Fibroblast of lung (primary cell): ENCODE data around the gene MCF2L. TPM values are rescaled to one million over a fixed set of nuclear protein-coding genes. Genes with fewer than 3 reads are reported as not detected.

Experiments
- DNase-seq, 2 donors: peaks; one replicate each; pipeline versions ENCODE4 v3.0.0 to v3.0.0-alpha.2; 2010; ENCODE audit warnings: low read depth in 2 of 2
- H2AFZ ChIP-seq: 2 replicates; pipeline ENCODE4 v1.5.1; 2012; ENCODE audit warnings: low read length, control low read depth, inconsistent platforms
- H3K27ac ChIP-seq: 2 replicates; pipeline ENCODE4 v1.5.1; 2011; ENCODE audit warnings: low read length, control low read depth; ENCODE audit not compliant: insufficient read depth
- H3K27me3 ChIP-seq: 2 replicates; pipeline ENCODE4 v1.5.1; 2011; ENCODE audit warnings: mild to moderate bottlenecking, low read length; ENCODE audit not compliant: control insufficient read depth, insufficient read depth
- H3K36me3 ChIP-seq: 2 replicates; pipeline ENCODE4 v1.5.1; 2011; ENCODE audit warnings: low read length; ENCODE audit not compliant: control insufficient read depth, insufficient read depth
- H3K4me1 ChIP-seq: 2 replicates; pipeline ENCODE4 v1.5.1; 2011; ENCODE audit warnings: low read length; ENCODE audit not compliant: control insufficient read depth, insufficient read depth; ENCODE audit errors: extremely low read depth
- H3K4me2 ChIP-seq: 2 replicates; pipeline ENCODE4 v1.5.1; 2011; ENCODE audit warnings: low read length, control low read depth; ENCODE audit not compliant: insufficient read depth; ENCODE audit errors: extremely low read depth
- H3K4me3 ChIP-seq, 4 experiments: fragments of 200-600 bp in 1 of 4; sonication (generic) in 1 of 4; replicated peaks in 1 of 4; 2 replicates each; pipeline ENCODE4 v1.5.1; 2011 to 2016; ENCODE audit warnings: low read length in 4 of 4, low read depth in 3 of 4, mild to moderate bottlenecking in 3 of 4, control low read depth in 2 of 4, inconsistent platforms in 1 of 4, mixed read lengths in 1 of 4; ENCODE audit not compliant: insufficient read depth in 1 of 4; ENCODE audit errors: control extremely low read depth in 1 of 4
- H3K79me2 ChIP-seq: 2 replicates; pipeline ENCODE4 v1.5.1; 2012; ENCODE audit warnings: mild to moderate bottlenecking, low read length, inconsistent platforms; ENCODE audit not compliant: control insufficient read depth, insufficient read depth
- H3K9ac ChIP-seq: 2 replicates; pipeline ENCODE4 v1.5.1; 2011; ENCODE audit warnings: mild to moderate bottlenecking, low read length, control low read depth; ENCODE audit not compliant: insufficient read depth
- H3K9me3 ChIP-seq: 2 replicates; pipeline ENCODE4 v1.5.1; 2012; ENCODE audit warnings: low read depth, low read length; ENCODE audit not compliant: control insufficient read depth, insufficient read depth
- H4K20me1 ChIP-seq: 2 replicates; pipeline ENCODE4 v1.5.1; 2011; ENCODE audit warnings: low read length; ENCODE audit not compliant: control insufficient read depth, insufficient read depth; ENCODE audit errors: extremely low read depth
- CTCF ChIP-seq, 2 donors: IDR thresholded peaks in 1 of 2; conservative IDR thresholded peaks in 1 of 2; 1 replicate in 1 of 2; 2 replicates in 1 of 2; pipeline ENCODE4 v1.5.1; 2011 to 2012; ENCODE audit warnings: low read length in 2 of 2, control low read depth in 1 of 2, inconsistent platforms in 1 of 2, low read depth in 1 of 2, mild to moderate bottlenecking in 1 of 2
- EZH2 ChIP-seq: IDR thresholded peaks from 2 replicates; pipeline ENCODE4 v1.5.1; 2012; ENCODE audit warnings: low read length, control low read depth, mild to moderate bottlenecking; ENCODE audit errors: missing control alignments
- polyA plus RNA-seq, 2 donors: library from polyadenylated mRNA; depleted of rRNA in 1 of 2; stranded (reverse) in 1 of 2; unstranded in 1 of 2; fragments of >200 nt; gene quantifications; 2 replicates each; pipeline ENCODE4 v1.2.1, GENCODE V29; 2011 to 2012; ENCODE audit warnings: missing spikeins in 1 of 2
- total RNA-seq: library from RNA; depleted of rRNA; stranded (reverse); fragments of >200 nt; gene quantifications from 2 replicates; pipeline ENCODE4 v1.2.1, GENCODE V29; 2014

MCF2L gene
- total and polyA plus RNA-seq, 2 donors (not counting 1 experiment from before 2014, with no cell fraction given), result 0.18 to 3.3 TPM

DNA sequence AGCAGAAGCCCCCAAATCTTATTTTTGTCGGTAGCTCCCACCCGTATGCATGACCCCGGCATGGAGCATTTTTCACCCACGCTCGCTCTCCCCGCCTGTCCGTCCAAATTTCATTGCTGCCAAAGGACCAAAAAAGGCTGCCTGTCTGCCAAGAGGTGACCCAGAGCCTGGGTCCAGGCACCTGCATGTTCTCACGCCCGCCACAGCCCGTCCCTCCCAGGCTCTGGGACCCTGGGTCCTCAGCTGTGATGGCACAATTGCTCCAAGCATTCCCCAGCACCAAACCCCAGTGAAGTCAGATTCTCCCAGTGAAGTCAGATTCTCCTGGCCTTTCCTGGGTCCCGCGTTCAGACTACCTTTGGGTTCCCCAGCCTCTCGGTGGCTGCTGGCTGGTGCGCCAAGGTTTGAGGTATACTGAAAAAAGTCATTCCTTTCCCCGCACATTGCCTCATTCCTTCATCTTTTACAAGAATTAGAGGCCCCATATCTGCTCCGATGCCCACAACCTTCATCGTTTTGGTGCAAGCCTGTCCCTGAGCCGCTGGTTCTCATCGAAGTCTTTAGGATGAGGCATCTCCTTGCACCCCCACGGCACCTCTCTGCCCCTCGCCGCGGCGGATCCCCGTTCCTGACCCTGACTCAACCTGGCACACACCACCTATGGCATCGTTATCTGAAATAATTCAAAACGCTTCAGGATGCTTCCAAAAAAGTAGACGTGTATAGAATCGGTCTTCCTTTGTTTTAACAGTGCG is 77.3 kb downstream of the MCF2L start:
- Histone ChIP-seq H3K27me3 (peaks cover 28% of the 10 kb centered on the region), H3K27ac (no peak overlapping the region), H3K4me3 (no peak overlapping the region), H3K4me2 (no peak overlapping the region), H3K9me3 (no peaks in the 10 kb centered on the region), H4K20me1 (no peaks in the 10 kb centered on the region), H3K9ac (no peak overlapping the region), H2AFZ (no peak overlapping the region), H3K79me2 (no peaks in the 10 kb centered on the region), H3K36me3 (no peaks in the 10 kb centered on the region), H3K4me1 (no peaks in the 10 kb centered on the region)
- no peak for DNase-seq
- TF ChIP-seq CTCF (conservative IDR thresholded peaks at IDR 0.05 in 1 of 2, IDR thresholded peaks at IDR 0.05 in 1 of 2; ENCODE audit: low read depth in 1 of 2, low read length in 2 of 2), result no peak
- TF ChIP-seq EZH2, result no peak

GRCh38 chr13:113046883-113047244 is 77.8 kb downstream of the MCF2L start:
- Histone ChIP-seq H3K9me3 (no peaks in the 10 kb centered on the region), H3K36me3 (no peaks in the 10 kb centered on the region), H3K4me3 (no peak overlapping the region), H3K4me2 (no peak overlapping the region), H3K27ac (no peak overlapping the region), H3K27me3 (peaks cover 29% of the 10 kb centered on the region), H3K4me1 (no peaks in the 10 kb centered on the region), H2AFZ (no peak overlapping the region), H3K9ac (no peak overlapping the region), H4K20me1 (no peaks in the 10 kb centered on the region), H3K79me2 (no peaks in the 10 kb centered on the region)
- no peak for DNase-seq
- TF ChIP-seq EZH2, result no peak
- TF ChIP-seq CTCF (conservative IDR thresholded peaks at IDR 0.05 in 1 of 2, IDR thresholded peaks at IDR 0.05 in 1 of 2; ENCODE audit: low read depth in 1 of 2, low read length in 2 of 2), result no peak

GRCh38 chr13:113047587-113047986 is 78.6 kb downstream of the MCF2L start:
- Histone ChIP-seq H3K4me2 (no peak overlapping the region), H3K27ac (no peak overlapping the region), H3K4me3 (no peak overlapping the region), H3K9ac (no peak overlapping the region), H3K4me1 (no peaks in the 10 kb centered on the region), H2AFZ (no peak overlapping the region), H3K36me3 (no peaks in the 10 kb centered on the region), H3K27me3 (peaks cover 35% of the 10 kb centered on the region), H4K20me1 (no peaks in the 10 kb centered on the region), H3K79me2 (no peaks in the 10 kb centered on the region), H3K9me3 (no peaks in the 10 kb centered on the region)
- TF ChIP-seq CTCF (conservative IDR thresholded peaks at IDR 0.05 in 1 of 2, IDR thresholded peaks at IDR 0.05 in 1 of 2; ENCODE audit: low read depth in 1 of 2, low read length in 2 of 2) (no peak), EZH2 (no peak)
- DNase-seq, result no peak
